ENCODE results near the gene BEND6.

Gene BEND6

GRCh38 chr6:57013521-57013926 lies 58.6 kb downstream of the BEND6 start:
- TF ChIP-seq Cebpa-rat (IDR thresholded peaks at IDR 0.05) = no peak
- Histone ChIP-seq H3K4me2 (no peak overlapping the region), H3K27ac (no peak overlapping the region)

GRCh38 chr6:57017069-57017468 lies 62.2 kb downstream of the BEND6 start:
- Histone ChIP-seq H3K4me2 (no peak overlapping the region), H3K36me3 (no peaks in the 10 kb centered on the region), H4K20me1 (no peaks in the 10 kb centered on the region), H3K4me1 (no peaks in the 10 kb centered on the region), H3K27ac (no peak overlapping the region), H3K4me3 (no peak overlapping the region), H3K9ac (no peak overlapping the region), H3K9me3 (replicated peaks in 1 of 11) (no peaks in the 10 kb centered on the region), H3K27me3 (no peaks in the 10 kb centered on the region)
- TF ChIP-seq Cebpa-rat (IDR thresholded peaks at IDR 0.05) = no peak

More at GRCh38 chr6:57013521-57013926, 58.6 kb downstream of the BEND6 start:
- H3K27me3 ChIP-seq = no peaks in the 10 kb centered on the region
- no peaks in the 10 kb centered on the region for H3K36me3 ChIP-seq
- no peaks in the 10 kb centered on the region for H3K9me3 ChIP-seq (replicated peaks in 1 of 11)
- no peaks in the 10 kb centered on the region for H4K20me1 ChIP-seq
- H3K4me1 ChIP-seq = no peaks in the 10 kb centered on the region
- no peak overlapping the region for H3K4me3 ChIP-seq
- no peak overlapping the region for H3K9ac ChIP-seq

GRCh38 chr6:57017841-57018240 lies 62.9 kb downstream of the BEND6 start:
- Histone ChIP-seq H3K9me3 (replicated peaks in 1 of 11) (no peaks in the 10 kb centered on the region), H3K4me2 (no peak overlapping the region), H3K4me1 (no peaks in the 10 kb centered on the region), H3K27me3 (no peaks in the 10 kb centered on the region), H4K20me1 (no peaks in the 10 kb centered on the region), H3K27ac (no peak overlapping the region), H3K4me3 (no peak overlapping the region), H3K36me3 (no peaks in the 10 kb centered on the region), H3K9ac (no peak overlapping the region)
- no peak for TF ChIP-seq Cebpa-rat (IDR thresholded peaks at IDR 0.05)

GRCh38 chr6:57019434-57019833 lies 64.5 kb downstream of the BEND6 start:
- Histone ChIP-seq H3K4me2 (no peak overlapping the region), H3K9ac (no peak overlapping the region), H3K9me3 (replicated peaks in 1 of 11) (peaks cover 2 to 12% (median 6%) of the 10 kb centered on the region in 11 experiments), H3K36me3 (peaks cover 0 to 2% (median 0%) of the 10 kb centered on the region in 11 experiments; a peak in 2 of 22 replicates), H3K4me1 (no peaks in the 10 kb centered on the region), H3K27me3 (no peaks in the 10 kb centered on the region), H3K4me3 (no peak overlapping the region), H3K27ac (no peak overlapping the region), H4K20me1 (no peaks in the 10 kb centered on the region)
- TF ChIP-seq Cebpa-rat (IDR thresholded peaks at IDR 0.05) = no peak

GRCh38 chr6:57021086-57021720 lies 66.3 kb downstream of the BEND6 start:
- Histone ChIP-seq H3K9ac (no peak overlapping the region), H4K20me1 (no peaks in the 10 kb centered on the region), H3K4me1 (no peaks in the 10 kb centered on the region), H3K4me2 (no peak overlapping the region), H3K27ac (no peak overlapping the region), H3K36me3 (peaks cover 0 to 6% (median 0%) of the 10 kb centered on the region in 11 experiments; a peak in 2 of 22 replicates), H3K27me3 (no peaks in the 10 kb centered on the region), H3K4me3 (no peak overlapping the region), H3K9me3 (replicated peaks in 1 of 11) (peaks cover 15 to 26% (median 19%) of the 10 kb centered on the region in 11 experiments)
- TF ChIP-seq Cebpa-rat (IDR thresholded peaks at IDR 0.05) = no peak

GRCh38 chr6:57024321-57024720 lies 69.4 kb downstream of the BEND6 start:
- Histone ChIP-seq H3K4me1 (no peaks in the 10 kb centered on the region), H4K20me1 (no peaks in the 10 kb centered on the region), H3K9me3 (replicated peaks in 1 of 11) (peaks cover 15 to 26% (median 19%) of the 10 kb centered on the region in 11 experiments), H3K4me2 (no peak overlapping the region), H3K27me3 (no peaks in the 10 kb centered on the region), H3K4me3 (no peak overlapping the region), H3K36me3 (peaks cover 0 to 6% (median 0%) of the 10 kb centered on the region in 11 experiments; a peak in 2 of 22 replicates), H3K27ac (no peak overlapping the region), H3K9ac (no peak overlapping the region)
- TF ChIP-seq Cebpa-rat (IDR thresholded peaks at IDR 0.05) = no peak

GRCh38 chr6:57024775-57025174 lies 69.9 kb downstream of the BEND6 start:
- Histone ChIP-seq H3K27me3 (no peaks in the 10 kb centered on the region), H3K27ac (no peak overlapping the region), H3K9ac (no peak overlapping the region), H3K4me1 (no peaks in the 10 kb centered on the region), H3K4me2 (no peak overlapping the region), H3K36me3 (peaks cover 0 to 6% (median 0%) of the 10 kb centered on the region in 11 experiments; a peak in 2 of 22 replicates), H3K4me3 (no peak overlapping the region), H4K20me1 (no peaks in the 10 kb centered on the region), H3K9me3 (replicated peaks in 1 of 11) (peaks cover 15 to 26% (median 19%) of the 10 kb centered on the region in 11 experiments)
- TF ChIP-seq Cebpa-rat (IDR thresholded peaks at IDR 0.05) = no peak

GRCh38 chr6:57026001-57026400 lies 71.1 kb downstream of the BEND6 start:
- Histone ChIP-seq H3K9me3 (replicated peaks in 1 of 11) (peaks cover 15 to 26% (median 19%) of the 10 kb centered on the region in 11 experiments), H3K27me3 (no peaks in the 10 kb centered on the region), H3K36me3 (peaks cover 0 to 6% (median 0%) of the 10 kb centered on the region in 11 experiments; a peak in 2 of 22 replicates), H3K27ac (no peak overlapping the region), H3K4me2 (no peak overlapping the region), H4K20me1 (no peaks in the 10 kb centered on the region), H3K4me3 (no peak overlapping the region), H3K4me1 (no peaks in the 10 kb centered on the region), H3K9ac (no peak overlapping the region)
- no peak for TF ChIP-seq Cebpa-rat (IDR thresholded peaks at IDR 0.05)

GRCh38 chr6:57027301-57027700 lies 72.4 kb downstream of the BEND6 start:
- Histone ChIP-seq H3K36me3 (peaks cover 0 to 6% (median 0%) of the 10 kb centered on the region in 11 experiments; a peak in 2 of 22 replicates), H3K9me3 (replicated peaks in 1 of 11) (peaks cover 15 to 26% (median 19%) of the 10 kb centered on the region in 11 experiments), H3K27ac (no peak overlapping the region), H3K4me3 (no peak overlapping the region), H3K9ac (no peak overlapping the region), H3K27me3 (no peaks in the 10 kb centered on the region), H3K4me1 (peaks cover 3 to 8% (median 5%) of the 10 kb centered on the region in 10 experiments; a peak in 13 of 20 replicates), H3K4me2 (no peak overlapping the region), H4K20me1 (no peaks in the 10 kb centered on the region)
- no peak for TF ChIP-seq Cebpa-rat (IDR thresholded peaks at IDR 0.05)

GRCh38 chr6:57029213-57029612 lies 74.3 kb downstream of the BEND6 start:
- Histone ChIP-seq H3K27me3 (no peaks in the 10 kb centered on the region), H3K4me3 (no peak overlapping the region), H3K4me2 (no peak overlapping the region), H3K9me3 (replicated peaks in 1 of 11) (peaks cover 15 to 20% (median 16%) of the 10 kb centered on the region in 11 experiments), H3K36me3 (peaks cover 0 to 6% (median 0%) of the 10 kb centered on the region in 11 experiments; a peak in 2 of 22 replicates), H4K20me1 (no peaks in the 10 kb centered on the region), H3K9ac (no peak overlapping the region), H3K27ac (no peak overlapping the region), H3K4me1 (peaks cover 3 to 8% (median 5%) of the 10 kb centered on the region in 10 experiments; a peak in 13 of 20 replicates)
- TF ChIP-seq Cebpa-rat (IDR thresholded peaks at IDR 0.05) = no peak

Data from BLaER1 treated with 17β-estradiol and CSF1 and Interleukin-3, amounts not matched to agents 10 nM and 100 nM (cell line).